ENCODE data around the gene SLC15A3.

Gene SLC15A3

DNA sequence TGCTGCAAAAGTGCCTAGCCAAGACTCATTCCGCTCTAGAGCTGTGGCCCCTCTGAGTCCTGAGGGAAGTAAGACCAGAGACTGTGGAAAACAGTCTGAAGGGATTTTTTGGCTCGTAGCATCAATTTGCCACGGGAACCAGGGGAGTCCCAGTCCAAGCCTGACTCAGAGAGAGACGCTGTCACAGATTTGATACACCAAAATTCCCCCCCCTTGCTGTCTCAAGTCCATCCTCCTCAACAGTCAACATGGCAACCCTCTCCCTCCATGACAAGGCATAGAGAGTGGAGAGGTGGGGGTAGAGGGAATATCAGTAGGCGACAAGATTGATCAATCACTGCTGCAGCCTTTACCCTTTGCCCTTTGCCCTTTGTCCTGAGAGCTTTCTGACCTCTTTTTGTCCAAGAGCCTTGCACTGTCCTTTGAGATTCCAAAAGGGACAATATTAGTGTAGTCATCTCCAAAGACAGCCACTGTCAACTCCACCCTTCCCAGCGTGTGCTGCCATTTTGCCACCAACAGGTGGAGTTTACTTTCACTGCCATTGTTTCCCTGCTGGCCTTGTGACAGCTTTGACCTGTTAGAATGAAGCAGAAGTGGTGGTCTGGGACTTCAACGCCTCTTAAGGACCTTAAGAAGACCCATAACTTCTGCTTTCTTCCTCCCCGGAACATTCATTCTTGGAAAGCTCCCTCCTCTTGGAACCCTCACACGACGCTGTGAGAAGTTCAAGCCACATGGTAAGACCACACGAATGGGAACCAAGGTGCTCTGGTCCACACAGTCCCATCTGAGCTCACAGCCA lies 7.3 kb downstream of the SLC15A3 start:
- DNase-seq = no peak

DNA sequence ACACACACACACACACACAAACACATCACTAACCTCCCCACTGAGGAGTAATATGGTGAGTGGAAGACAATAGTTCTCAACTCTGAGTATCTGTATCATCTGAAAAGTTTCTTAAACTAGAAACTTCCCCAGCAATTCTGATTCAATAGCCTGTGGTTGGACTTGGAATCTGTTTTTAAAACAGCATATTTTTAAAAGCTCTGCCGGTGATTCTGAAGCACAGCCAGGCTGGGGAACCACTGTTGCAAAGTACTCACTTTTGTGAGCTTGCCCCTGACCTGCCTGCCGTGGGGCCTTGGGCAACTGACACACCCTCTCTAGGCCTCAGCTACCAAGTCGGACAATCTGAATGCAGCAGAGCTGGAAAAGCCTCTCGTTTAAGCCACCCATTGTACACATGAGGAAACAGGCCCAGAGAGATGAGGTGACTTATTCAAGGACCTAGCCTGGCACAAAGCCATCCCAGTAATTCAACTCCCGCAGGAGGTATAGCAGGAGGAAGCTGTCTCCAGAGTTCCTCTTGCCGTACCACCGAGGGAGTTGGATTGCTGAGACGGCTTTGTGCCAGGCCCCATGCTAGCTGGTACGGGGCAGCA lies 8.9 kb downstream of the SLC15A3 start:
- DNase-seq = peak; percentile 71

DNA sequence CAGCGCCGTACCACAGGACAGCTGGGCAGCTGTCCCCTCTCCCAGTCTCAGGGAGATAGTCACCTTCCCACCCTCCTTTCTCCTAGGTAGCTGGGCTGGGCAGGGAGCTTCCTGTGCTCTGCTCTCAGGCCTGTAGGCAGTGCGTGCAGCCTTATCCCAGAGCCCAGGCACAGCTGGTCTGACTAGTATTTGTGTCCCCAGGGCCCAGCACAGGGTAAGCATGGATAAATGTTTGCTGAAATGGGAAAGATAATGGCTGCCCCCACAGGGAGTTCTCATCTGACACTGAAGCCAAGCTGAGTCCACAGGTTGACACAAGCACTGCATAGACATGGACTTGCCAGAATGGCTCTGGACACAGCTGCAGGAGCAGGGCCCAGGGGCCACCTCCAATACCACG lies 9.8 kb downstream of the SLC15A3 start:
- no peak for DNase-seq

DNA sequence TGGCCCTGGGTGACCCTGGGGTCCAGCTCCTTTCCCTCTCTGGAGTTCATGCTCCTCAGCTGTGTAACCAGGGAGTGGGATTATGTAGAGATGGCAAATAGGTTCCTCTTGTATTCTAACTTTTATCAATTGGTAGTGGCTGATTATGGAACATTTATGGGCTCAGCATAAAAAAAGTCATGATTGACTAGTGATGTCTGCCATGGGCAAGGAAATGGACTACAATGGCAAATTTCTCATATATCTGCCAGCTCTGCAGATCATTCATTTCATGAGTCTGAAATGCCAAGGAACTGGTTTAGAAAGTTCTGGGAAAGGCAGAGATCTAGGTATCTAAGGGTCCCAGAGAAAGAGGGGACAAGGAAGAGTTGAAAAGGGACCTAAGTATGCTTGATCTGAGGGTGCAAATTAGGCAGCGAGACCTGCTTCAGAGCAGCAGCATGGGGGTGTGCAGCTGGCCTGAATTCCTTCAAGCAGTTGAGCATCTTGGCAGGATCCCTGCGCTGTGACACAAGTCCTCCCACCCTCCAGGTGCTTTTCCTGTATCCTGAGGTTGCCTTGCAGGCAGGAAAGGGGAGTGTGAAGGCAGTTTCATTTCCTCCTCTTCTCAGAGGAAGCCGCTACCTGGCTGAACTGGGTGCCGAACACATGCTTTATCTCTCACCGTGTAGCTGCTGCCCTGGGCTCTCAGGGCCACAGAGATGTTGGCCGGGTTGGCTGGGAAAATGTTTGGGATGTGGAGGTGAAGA lies 10.4 kb downstream of the SLC15A3 start:
- DNase-seq = no peak

DNA sequence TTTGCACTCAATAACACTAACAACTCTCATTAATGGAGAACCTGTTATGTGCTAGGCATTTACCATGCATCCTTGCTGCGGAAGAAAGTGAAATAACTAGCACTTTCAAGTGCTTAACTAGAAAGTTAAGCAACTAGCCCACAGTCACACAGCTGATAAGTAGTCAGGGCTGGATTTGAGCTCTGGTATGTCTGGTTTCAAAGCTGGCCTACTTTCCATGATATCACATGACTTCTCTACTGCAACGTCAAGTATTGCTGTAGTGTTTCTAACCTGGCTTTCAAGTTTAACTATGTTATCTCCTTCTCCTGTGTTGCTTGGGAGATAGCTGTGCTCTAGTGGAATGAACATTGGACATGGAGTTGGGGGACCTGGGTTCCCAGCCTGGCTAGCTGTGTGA lies 12.1 kb downstream of the SLC15A3 start:
- no peak for DNase-seq

DNA sequence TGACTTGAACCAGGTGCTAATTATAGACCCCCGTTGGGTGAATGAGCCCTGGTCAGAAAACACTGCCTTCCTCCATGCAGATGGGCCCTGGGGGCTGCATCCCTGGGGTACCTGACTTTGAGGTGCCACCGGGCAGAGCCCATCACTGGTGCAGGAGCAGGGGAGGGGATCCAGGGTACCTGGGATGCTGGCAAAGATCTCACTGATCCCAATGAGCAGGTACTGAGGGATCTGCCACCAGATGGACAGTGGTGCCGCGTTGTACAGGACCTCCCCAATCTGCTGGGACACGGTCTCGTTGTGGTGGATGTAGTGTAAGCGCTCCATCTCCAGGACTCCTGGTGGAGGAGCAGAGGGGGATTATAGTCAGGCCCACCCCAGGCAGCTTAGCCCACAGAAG lies 12.7 kb downstream of the SLC15A3 start:
- DNase-seq = no peak

DNA sequence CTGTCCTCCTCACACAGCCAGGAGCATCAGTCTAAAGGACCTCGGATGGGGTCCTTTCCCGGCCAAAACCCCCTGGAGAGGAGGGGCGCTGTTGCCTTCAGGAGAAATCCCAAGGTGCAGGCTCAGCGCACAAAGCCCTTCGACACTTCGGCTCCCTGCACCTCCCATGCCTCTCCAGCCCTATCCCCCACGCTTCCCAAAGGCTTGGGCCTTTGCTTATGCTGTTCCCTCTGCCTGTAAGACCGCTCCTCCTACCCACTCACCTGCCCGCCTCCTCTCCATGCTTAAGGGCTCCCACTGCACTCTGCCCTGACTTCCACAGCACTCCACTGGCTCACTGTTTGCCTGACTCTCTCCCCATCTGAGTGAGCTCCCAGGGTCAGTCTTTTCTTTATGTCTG lies 13.5 kb downstream of the SLC15A3 start:
- no peak for DNase-seq

DNA sequence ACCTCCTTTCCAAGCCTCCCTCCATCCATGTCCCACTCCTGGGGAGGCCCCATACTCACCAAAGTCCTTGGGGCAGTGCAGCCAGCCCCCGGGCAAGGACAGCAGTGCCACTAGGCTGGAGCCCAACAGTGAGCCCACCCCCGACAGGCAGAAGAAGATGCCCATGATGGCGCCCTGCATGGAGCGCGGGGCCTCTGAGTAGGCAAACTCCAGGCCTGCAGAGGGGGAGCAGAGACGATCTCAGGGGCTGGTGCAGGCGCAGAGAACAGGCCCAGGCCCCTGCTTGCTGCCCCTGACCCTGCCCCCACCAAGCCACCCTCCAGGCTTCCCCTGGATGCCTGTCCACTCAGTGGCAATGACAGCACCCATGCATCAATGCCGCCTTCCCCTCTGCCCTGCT lies 14.2 kb downstream of the SLC15A3 start:
- DNase-seq = no peak

DNA sequence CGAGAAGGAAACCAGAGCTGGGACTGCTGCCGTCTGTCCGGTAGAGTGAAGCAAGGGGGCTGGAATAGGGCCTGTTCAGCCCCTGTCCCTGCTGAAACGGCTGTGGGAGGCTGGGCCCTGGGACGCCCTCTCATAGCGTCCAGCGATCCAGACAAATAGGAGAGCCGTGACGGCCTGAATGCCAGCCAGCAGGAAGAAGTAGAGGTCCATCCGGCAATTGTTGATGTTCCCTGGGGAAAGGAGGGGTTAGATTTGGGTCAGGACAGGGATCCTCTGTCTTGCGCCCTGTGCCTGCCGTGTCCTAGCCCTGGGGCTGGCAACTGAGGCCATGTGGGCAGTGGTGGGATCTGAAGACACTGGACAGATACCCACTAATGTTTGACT lies 14.8 kb downstream of the SLC15A3 start:
- DNase-seq = no peak

DNA sequence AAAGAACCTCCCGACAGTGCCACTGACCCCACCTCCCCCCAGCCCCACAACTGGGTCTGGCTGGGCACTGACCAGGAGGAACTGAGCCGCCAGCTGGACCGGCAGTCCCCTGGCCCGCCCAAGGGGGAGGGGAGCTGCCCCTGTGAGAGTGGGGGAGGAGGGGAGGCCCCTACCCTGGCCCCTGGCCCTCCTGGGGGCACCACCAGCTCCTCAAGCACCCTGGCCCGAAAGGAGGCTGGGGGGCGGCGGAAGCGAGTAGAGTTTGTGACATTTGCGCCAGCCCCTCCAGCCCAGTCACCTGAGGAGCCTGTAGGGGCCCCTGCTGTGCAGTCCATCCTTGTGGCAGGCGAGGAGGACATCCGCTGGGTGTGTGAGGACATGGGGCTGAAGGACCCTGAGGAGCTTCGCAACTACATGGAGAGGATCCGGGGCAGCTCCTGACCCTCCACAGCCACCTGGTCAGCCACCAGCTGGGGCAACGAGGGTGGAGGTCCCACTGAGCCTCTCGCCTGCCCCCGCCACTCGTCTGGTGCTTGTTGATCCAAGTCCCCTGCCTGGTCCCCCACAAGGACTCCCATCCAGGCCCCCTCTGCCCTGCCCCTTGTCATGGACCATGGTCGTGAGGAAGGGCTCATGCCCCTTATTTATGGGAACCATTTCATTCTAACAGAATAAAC lies 15.4 kb downstream of the SLC15A3 start:
- no peak for DNase-seq

DNA sequence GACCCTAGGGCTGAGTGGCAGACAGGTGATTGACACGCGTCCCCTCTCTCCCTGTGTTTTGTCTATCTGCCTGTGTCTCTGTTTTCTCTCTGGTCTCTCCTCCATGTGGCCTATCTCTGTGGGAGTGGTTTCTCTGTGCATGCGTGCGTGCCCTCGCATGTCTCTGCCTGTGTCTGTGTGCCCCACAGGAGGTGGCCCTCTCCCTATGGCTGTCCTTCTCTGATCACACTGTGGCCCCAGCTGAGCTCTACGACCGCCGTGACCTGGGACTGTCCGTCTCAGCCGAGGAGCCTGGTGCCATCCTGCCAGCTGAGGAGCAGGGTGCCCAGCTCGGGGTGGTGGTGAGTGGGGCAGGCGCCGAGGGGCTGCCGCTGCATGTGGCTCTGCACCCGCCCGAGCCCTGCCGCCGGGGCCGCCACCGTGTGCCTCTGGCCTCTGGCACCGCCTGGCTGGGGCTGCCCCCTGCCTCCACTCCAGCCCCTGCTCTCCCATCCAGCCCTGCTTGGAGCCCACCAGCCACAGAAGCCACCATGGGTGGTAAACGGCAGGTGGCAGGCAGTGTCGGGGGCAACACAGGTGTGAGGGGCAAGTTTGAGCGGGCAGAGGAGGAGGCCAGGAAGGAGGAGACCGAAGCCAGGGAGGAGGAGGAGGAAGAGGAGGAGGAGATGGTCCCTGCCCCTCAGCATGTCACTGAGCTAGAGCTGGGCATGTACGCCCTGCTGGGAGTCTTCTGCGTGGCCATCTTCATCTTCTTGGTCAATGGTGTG lies 16.1 kb downstream of the SLC15A3 start:
- DNase-seq = no peak

DNA sequence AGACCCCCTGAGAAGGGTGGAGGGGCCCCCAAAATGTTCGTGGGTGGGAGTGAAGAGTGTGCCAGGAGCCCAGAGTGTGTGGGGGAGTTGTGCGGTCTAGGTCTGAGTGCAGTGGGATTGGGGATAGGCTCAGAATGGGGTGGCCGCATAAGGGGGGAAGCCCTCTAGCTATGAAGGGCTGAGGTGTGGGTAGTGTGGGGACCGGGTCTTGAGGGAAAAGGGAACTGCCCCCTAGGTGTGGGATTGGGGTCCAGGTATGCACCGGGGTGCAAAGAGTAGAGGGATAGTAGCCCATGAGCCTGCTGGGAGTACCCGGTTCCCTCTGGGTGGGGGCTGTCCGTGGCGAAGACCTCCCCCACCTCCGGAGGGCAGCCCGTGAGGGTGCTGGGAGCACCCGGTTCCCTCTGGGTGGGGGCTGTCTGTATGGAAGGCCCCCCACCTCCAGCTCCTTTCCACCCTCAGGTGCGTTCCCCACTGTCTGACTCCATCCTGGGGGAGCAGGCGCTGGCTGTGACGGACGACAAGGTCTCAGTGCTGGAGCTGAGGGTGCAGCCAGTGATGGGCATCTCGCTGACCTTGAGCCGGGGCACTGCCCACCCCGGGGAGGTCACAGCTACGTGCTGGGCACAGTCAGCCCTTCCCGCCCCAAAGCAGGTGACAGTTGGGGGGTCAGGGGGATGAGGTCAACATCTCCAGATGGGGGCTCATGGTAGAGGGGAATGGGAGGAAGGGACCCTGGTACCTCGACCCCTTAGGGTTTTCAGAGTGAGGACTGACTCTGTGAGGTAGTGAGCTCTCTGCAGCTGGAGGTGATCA lies 17.0 kb downstream of the SLC15A3 start:
- no peak for DNase-seq

DNA sequence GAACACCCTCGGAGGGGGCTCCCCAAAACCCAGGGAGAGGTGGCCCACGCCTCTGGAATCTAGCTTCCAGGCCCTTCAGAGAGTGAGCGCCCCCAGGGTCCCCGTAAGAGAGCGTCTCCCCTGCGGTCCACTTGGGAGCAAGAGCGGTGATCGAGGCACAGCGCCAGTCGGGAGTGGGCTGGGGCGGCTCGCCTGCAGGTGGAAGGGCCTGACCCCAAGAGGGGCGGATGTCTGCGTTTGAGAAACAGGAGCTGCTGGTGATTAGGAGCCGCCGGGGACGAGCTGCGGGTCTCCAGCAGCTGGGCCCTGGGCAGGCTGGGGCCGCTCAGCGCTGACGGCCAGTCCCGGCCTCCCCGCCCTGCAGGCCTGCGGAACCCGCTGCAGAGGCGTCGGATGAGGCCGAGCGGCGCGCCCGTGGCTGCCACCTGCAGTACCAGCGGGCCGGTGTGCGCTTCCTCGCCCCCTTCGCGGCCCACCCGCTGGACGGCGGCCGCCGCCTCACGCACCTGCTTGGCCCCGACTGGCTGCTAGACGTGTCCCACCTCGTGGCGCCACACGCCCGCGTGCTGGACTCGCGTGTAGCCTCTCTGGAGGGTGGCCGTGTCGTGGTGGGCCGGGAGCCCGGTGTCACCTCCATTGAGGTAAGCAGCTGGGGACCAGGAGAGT lies 17.7 kb downstream of the SLC15A3 start:
- DNase-seq = no peak

DNA sequence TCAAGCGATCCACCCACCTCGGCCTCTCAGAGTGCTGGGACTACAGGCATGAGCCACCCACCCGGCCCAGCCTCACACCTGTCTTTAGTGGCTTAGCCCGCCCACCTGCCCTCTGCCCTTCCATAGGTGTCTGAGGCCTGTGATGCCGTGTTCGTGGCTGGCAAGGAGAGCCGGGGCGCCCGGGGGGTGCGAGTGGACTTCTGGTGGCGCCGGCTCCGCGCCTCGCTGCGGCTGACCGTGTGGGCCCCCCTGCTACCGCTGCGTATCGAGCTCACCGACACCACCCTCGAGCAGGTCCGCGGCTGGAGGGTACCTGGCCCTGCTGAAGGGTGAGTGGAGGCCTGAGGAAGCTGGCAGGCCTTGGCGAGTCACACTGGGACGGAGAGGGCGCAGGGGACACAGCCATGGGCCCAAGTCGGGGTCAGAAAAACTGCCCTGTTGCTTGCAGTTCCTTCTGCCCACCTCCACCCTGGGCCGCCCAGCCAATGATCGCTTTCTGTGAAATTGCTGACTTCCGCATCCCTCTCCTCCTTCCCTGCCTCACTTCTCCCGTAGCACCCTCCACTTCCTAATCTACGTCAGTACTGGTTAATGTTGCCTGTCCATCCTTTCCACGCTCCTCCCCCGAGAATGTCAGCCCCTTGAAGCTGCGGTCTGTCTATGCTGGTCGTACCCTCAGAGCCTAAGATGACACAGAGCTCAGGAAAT lies 18.4 kb downstream of the SLC15A3 start:
- DNase-seq = no peak

DNA sequence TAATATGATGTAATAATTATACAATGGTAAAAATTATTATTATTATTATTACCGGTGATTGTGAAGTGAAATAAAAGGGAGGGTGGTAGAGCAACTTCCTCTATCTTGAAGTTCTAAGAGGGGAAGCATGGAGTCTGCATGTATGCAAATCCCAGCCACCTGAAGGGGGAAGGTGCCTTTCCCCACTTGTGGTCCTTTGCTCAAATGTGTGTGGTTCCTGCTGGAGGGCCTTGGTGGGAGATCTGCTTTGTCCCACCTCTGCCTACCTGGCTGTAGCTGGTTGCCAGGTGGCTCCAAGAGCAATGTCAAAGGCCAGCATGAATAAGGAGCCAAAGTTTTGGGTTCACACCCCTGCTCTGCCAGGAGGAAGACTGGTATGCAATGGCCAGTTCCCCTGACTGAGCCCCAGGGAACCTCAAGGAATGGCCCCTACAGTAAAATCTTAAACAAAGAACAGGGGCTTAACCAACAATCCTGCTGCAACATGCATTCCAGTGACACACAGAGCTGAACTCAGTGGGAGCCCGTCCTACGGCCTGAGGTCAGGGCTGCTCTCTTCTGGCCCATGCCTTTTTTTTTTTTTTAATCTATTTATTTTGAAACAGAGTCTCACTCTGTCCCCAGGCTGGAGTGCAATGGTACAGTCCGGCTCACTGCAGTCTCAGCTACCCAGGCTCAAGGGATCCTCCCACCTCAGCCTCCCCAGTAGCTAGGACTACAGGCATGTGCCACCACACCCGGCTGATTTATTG lies 19.2 kb downstream of the SLC15A3 start:
- DNase-seq = no peak

DNA sequence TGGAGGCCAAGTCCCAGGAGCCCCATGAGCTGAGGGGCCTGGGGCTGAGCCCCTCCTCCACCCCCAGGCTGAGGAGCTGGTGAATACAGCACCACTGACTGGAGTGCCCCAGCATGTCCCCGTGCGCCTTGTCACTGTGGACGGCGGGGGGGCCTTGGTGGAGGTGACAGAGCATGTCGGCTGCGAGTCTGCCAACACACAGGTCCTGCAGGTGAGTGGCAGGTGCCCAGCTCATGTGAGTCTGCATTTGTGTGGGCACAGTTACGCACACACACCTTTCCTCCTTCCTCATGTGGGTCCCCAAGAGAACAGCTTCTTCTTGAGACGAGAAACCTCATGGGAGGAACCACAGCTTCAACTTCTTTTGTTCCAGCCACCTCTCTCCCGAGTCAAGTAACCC lies 20.1 kb downstream of the SLC15A3 start:
- no peak for DNase-seq

DNA sequence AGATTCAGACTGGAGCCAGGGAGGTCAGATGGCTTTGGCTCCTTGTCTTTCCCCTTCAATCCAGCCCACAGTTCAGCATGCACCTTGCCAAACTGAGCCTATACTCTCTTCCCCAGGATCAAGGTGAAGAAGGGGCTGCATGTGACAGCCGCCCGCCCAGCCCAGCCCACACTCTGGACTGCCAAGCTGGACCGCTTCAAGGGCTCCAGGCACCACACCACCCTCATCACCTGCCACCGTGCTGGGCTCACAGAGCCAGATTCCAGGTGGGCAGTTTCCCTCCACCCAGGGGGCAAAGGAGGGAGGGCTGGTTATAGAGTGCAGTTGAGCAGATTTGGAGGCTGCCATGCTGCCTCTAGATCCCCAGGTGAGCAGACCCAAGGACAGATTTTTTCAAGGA lies 21.6 kb downstream of the SLC15A3 start:
- no peak for DNase-seq

DNA sequence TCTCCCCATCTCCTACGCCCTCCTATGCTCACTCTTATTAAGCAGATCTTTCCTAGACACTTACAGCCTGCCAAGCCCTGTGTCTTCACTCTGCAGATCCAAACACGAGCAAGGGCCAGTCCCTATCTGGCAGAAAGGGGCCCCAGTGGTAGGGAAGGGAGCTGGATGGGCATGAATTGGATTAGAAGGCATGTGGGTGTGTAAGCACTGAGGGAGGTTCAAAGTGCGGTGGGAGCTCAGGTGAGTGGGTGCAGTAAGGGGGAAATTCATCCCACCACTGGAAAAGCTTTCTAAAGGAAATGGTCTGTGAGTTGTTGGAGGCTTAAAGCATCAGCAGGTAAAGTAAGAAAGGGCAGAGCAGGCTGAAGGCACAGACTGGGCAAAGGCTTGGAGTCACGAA lies 22.2 kb downstream of the SLC15A3 start:
- DNase-seq = no peak

DNA sequence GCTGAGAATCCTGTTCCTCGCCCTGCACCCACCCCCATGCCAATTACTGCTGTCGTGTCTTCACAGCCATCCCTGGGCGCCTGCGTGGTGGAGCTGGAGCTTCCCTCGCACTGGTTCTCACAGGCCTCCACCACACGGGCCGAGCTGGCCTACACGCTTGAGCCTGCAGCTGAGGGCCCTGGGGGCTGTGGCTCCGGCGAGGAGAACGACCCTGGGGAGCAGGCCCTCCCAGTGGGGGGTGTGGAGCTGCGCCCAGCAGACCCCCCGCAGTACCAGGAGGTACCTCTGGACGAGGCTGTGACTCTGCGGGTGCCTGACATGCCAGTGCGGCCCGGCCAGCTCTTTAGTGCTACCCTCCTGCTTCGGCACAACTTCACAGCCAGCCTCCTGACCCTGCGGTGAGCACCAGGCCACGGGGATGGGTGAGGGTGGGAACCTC lies 23.4 kb downstream of the SLC15A3 start:
- DNase-seq = no peak

DNA sequence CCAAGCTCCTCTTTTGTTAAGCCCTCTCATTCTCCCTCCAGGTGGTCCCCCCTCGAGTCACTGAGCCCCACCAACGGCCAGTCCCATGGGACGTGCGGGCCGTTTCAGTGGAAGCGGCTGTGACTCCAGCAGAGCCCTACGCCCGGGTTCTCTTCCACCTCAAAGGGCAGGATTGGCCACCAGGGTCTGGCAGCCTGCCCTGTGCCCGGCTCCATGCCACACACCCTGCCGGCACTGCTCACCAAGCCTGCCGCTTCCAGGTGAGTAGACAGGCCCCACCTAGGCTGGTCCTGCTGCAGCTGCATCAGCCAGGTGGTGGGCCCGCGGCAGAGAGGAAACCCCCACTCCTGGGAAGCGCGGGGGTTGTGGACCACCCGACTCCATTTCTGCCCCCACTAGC lies 24.4 kb downstream of the SLC15A3 start:
- no peak for DNase-seq
